Measurements from ENCODE around the gene SYNGR3. TPM values are rescaled to one million over a fixed set of nuclear protein-coding genes. Genes with fewer than 3 reads are reported as not detected.
"Not testable (repeated sequence)": the region's sequence is repeated elsewhere in the genome, so short reads cannot be mapped to it uniquely, and the experiment has no call there.

SYNGR3 gene
- total RNA-seq, 1 experiment from 2014 or later, result 0.29 TPM

- DNase-seq (ENCODE audit: low read depth), result peak; percentile 91
Measured at GRCh38 chr16:1959269-1960039, 30.3 kb upstream of the SYNGR3 start, which contains the start of gene NDUFB10. Gene NDUFB10, plus strand, starts transcription at chr16:1959538. Its CDS starts 87 bp downstream, at chr16:1959625.

- peak; percentile 57 for DNase-seq (ENCODE audit: low read depth)
Measured at GRCh38 chr16:1960665-1961630, 28.8 kb upstream of the SYNGR3 start.

- no peak for DNase-seq (ENCODE audit: low read depth)
Measured at GRCh38 chr16:1961651-1962067, 28.1 kb upstream of the SYNGR3 start.

- DNase-seq (ENCODE audit: low read depth), result not testable (repeated sequence)
Measured at GRCh38 chr16:1962161-1963153, 27.3 kb upstream of the SYNGR3 start.

GRCh38 chr16:1963806-1964505, 25.8 kb upstream of the SYNGR3 start:
- no peak for DNase-seq (ENCODE audit: low read depth)

- DNase-seq (ENCODE audit: low read depth), result peak; percentile 97
Measured at GRCh38 chr16:1964506-1965395, 25.0 kb upstream of the SYNGR3 start, which contains the start of gene RPS2. Gene RPS2, minus strand, starts transcription at chr16:1964826. Its CDS starts 201 bp downstream, at chr16:1964625.

- no peak for DNase-seq (ENCODE audit: low read depth)
Measured at GRCh38 chr16:1965396-1966001, 24.3 kb upstream of the SYNGR3 start.

GRCh38 chr16:1966460-1966859, 23.3 kb upstream of the SYNGR3 start, which contains the start of gene RNF151:
Gene RNF151, plus strand, starts transcription at chr16:1966856. Its CDS starts 26 bp downstream, at chr16:1966882.
- DNase-seq (ENCODE audit: low read depth), result no peak

GRCh38 chr16:1968146-1968953, 21.4 kb upstream of the SYNGR3 start:
- DNase-seq (ENCODE audit: low read depth), result no peak

GRCh38 chr16:1971796-1972489, 17.8 kb upstream of the SYNGR3 start, which contains the start of gene TBL3:
Gene TBL3, plus strand, starts transcription at chr16:1972053. Its CDS starts 112 bp downstream, at chr16:1972165.
- DNase-seq (ENCODE audit: low read depth), result peak; percentile 98

- no peak for DNase-seq (ENCODE audit: low read depth)
Measured at GRCh38 chr16:1972490-1972877, 17.3 kb upstream of the SYNGR3 start.

- DNase-seq (ENCODE audit: low read depth), result no peak
Measured at GRCh38 chr16:1973461-1974156, 16.2 kb upstream of the SYNGR3 start.

- DNase-seq (ENCODE audit: low read depth), result no peak
Measured at GRCh38 chr16:1974157-1975070, 15.4 kb upstream of the SYNGR3 start.

- DNase-seq (ENCODE audit: low read depth), result no peak
Measured at GRCh38 chr16:1975432-1976215, 14.1 kb upstream of the SYNGR3 start.

- no peak for DNase-seq (ENCODE audit: low read depth)
Measured at GRCh38 chr16:1976216-1976520, 13.6 kb upstream of the SYNGR3 start.
